Measurements from ENCODE around the gene LCN1.

DNA sequence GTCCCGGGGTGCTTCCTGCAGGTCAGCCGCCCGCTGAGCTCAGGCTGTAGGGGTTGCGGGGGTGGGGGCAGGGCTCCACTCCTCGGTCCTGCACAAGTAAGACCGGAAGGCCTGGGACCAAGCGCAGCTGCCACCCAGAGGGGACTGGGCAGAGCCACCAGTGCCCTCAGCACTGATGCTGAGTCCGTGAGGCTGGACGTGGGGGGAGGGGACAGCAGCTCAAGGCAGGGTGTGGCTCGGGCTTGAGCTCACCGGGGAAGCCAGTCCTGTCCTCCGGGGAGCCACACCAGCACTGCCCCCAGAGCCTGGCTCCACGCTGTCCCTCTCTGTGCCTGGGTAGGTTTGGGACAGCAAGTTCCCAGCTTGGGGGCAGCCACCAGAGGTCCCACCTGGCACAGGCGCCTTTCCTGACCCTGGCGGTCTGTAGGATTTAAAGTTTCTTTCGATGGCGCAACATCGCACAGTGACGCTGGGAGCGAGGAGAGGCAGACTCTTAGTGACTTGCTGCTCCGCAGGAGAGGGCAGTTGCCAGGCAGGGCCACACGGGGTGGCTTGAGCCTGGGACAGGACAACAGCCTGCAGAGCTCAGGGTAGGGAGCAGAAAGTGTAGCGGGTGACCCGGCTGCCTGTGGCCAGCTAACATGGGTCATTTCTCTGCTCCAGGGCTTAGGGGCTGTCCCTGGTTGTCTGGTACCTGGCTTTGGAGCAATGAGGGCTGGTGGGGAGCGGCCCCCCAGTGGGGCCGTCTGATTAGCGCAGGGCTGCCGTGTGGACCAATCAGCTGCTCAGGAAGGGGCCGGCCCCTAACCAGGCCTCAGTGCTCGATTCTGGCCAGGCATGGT, 5.7 kb downstream of the LCN1 start:
- TF ChIP-seq, protein P1, sequence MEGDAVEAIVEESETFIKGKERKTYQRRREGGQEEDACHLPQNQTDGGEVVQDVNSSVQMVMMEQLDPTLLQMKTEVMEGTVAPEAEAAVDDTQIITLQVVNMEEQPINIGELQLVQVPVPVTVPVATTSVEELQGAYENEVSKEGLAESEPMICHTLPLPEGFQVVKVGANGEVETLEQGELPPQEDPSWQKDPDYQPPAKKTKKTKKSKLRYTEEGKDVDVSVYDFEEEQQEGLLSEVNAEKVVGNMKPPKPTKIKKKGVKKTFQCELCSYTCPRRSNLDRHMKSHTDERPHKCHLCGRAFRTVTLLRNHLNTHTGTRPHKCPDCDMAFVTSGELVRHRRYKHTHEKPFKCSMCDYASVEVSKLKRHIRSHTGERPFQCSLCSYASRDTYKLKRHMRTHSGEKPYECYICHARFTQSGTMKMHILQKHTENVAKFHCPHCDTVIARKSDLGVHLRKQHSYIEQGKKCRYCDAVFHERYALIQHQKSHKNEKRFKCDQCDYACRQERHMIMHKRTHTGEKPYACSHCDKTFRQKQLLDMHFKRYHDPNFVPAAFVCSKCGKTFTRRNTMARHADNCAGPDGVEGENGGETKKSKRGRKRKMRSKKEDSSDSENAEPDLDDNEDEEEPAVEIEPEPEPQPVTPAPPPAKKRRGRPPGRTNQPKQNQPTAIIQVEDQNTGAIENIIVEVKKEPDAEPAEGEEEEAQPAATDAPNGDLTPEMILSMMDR (IDR thresholded peaks at IDR 0.05), result no peak
- no peak for TF ChIP-seq POLR2A (IDR thresholded peaks at IDR 0.05)

All from body of pancreas (tissue), 4 donors.